ENCODE results near the gene ANGPTL2.

Gene ANGPTL2

DNA sequence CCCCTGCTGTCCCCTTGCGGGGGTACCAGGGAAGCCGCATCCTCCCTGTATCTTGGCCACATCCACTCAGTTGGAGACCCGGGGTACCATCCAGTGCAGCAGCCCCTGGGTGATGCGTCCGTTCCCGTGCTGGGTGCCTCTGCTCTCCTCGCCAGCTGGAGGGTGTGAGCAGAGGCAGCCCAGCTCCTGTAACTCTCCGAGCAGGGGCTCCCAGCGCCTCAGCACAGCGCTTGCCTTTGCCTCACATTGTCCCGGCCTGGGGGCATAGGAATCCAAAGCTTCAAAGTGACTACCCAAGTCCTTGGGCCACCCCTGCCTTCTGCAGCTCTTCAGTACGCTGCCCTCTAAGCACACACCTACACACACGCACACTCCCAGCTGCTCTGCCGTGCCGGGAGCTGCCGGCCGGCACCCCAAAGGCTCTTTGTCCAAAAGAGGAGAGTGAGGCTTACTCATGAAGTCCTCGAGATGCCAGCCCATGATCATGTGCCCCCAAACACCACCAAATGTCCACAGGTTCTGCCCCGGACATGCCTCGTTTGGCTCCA lies 733 bp downstream of the ANGPTL2 start:
- DNase-seq (ENCODE audit: low spot score): no peak
- ChIA-PET CTCF (interaction anchor here (0.6 kb wide), 1 partner anchor 283 kb away, joined by 6 read pairs; no protein-coding TSS in a partner anchor), POLR2A (ENCODE audit: low non-redundant PET) (no interaction called here)
- peak overlapping the region; percentile 78 for H3K27ac ChIP-seq
- no peak for TF ChIP-seq CTCF (conservative IDR thresholded peaks at IDR 0.05; ENCODE audit: low read depth)

GRCh38 chr9:127119320-127119709 lies 3.1 kb downstream of the ANGPTL2 start:
- CTCF ChIA-PET: no interaction called here

GRCh38 chr9:127118597-127119319 lies 3.7 kb downstream of the ANGPTL2 start:
- no peak for TF ChIP-seq CTCF (conservative IDR thresholded peaks at IDR 0.05; ENCODE audit: low read depth)
- ChIA-PET POLR2A (ENCODE audit: low non-redundant PET) (no interaction called here), CTCF (no interaction called here)
- H3K27ac ChIP-seq: no peak overlapping the region
- no peak for DNase-seq (ENCODE audit: low spot score)

More at GRCh38 chr9:127119320-127119709, 3.1 kb downstream of the ANGPTL2 start:
- TF ChIP-seq CTCF (conservative IDR thresholded peaks at IDR 0.05; ENCODE audit: low read depth): no peak
- POLR2A ChIA-PET (ENCODE audit: low non-redundant PET): no interaction called here
- no peak for DNase-seq (ENCODE audit: low spot score)
- no peak overlapping the region for H3K27ac ChIP-seq

- no peak for DNase-seq (ENCODE audit: low spot score)
- CTCF ChIA-PET: no interaction called here
These were observed 4.6 kb downstream of the ANGPTL2 start for GRCh38 chr9:127117801-127118200.

DNA sequence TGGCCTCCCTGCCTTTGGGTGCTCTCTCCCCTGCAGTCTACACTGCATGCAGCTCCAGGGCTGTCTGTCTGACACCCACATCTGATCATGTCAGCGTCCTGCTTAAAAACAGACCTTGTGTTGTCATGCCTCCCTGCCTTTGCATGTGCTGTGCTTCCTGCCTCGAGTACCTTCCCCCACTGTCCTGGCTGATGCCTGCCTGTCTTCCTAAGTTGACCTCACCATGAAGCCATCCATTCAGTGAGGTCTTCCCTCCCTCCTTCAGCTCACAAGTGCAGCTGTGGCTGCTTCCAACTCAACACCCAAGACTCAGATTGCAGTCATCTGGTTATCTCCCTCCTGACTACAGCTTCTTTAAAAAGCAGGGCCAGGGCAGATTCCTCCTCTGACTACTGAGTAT lies 5.5 kb downstream of the ANGPTL2 start:
- no peak overlapping the region for H3K27ac ChIP-seq
- no peak for DNase-seq (ENCODE audit: low spot score)
- ChIA-PET CTCF (interaction anchor here (0.7 kb wide), 1 partner anchor 19 kb away, joined by 3 read pairs; no protein-coding TSS in a partner anchor), POLR2A (ENCODE audit: low non-redundant PET) (no interaction called here)
- TF ChIP-seq CTCF (conservative IDR thresholded peaks at IDR 0.05; ENCODE audit: low read depth): no peak

More at GRCh38 chr9:127117801-127118200, 4.6 kb downstream of the ANGPTL2 start:
- POLR2A ChIA-PET (ENCODE audit: low non-redundant PET): no interaction called here
- TF ChIP-seq CTCF (conservative IDR thresholded peaks at IDR 0.05; ENCODE audit: low read depth): no peak
- H3K27ac ChIP-seq: no peak overlapping the region

- ChIA-PET POLR2A (ENCODE audit: low non-redundant PET) (no interaction called here), CTCF (no interaction called here)
- TF ChIP-seq CTCF (conservative IDR thresholded peaks at IDR 0.05; ENCODE audit: low read depth): no peak
- no peak for DNase-seq (ENCODE audit: low spot score)
- no peak overlapping the region for H3K27ac ChIP-seq
These were observed 6.2 kb downstream of the ANGPTL2 start for GRCh38 chr9:127116088-127116726.

Data from RWPE1 (cell line).